ENCODE results near the gene COL1A1. TPM values are rescaled to one million over a fixed set of nuclear protein-coding genes. Genes with fewer than 3 reads are reported as not detected.
A peak's percentile ranks its signal among the peaks of the same experiment; 100 is the strongest.

COL1A1 gene
- total and polyA plus RNA-seq, 2 of the 13 experiments (the other 11 are each of a cell fraction or from before 2014, with no cell fraction given): 0.05 TPM; not detected in 1

GRCh38 chr17:50147841-50148225 is 53.6 kb downstream of the COL1A1 start (continued):
- TF ChIP-seq THRA (CRISPR knock-in tag; IDR thresholded peaks at IDR 0.05; ENCODE audit: borderline replicate concordance): peak; percentile 53; the same call in 1 of the 2 replicates
- no peak; the same call in 1 of the 2 replicates for TF ChIP-seq SMAD1 (CRISPR knock-in tag; IDR thresholded peaks at IDR 0.05; ENCODE audit: borderline replicate concordance, low read depth)
- no peak for TF ChIP-seq DNMT3B (CRISPR knock-in tag; conservative IDR thresholded peaks at IDR 0.05)
- peak; percentile 89 for TF ChIP-seq HNF4A (CRISPR knock-in tag; IDR thresholded peaks at IDR 0.05)
- no peak for TF ChIP-seq CENPX (CRISPR knock-in tag; IDR thresholded peaks at IDR 0.05)
- peak; percentile 71 for TF ChIP-seq HDAC2 (CRISPR knock-in tag; IDR thresholded peaks at IDR 0.05)
- TF ChIP-seq NCOA2 (CRISPR knock-in tag; IDR thresholded peaks at IDR 0.05): peak; percentile 29; the same call in 1 of the 2 replicates
- no peak for TF ChIP-seq PRPF4 (IDR thresholded peaks at IDR 0.05; ENCODE audit: low read depth, low read length, poor library complexity, severe bottlenecking)
- TF ChIP-seq NONO (IDR thresholded peaks at IDR 0.05): no peak
- TF ChIP-seq NONO (CRISPR knock-in tag; conservative IDR thresholded peaks at IDR 0.05): peak; percentile 56; the same call in 1 of the 2 replicates
- peak; percentile 43; the same call in 1 of the 2 replicates for TF ChIP-seq SIN3A (IDR thresholded peaks at IDR 0.05; ENCODE audit: borderline replicate concordance, low read depth, low read length)
- no peak for TF ChIP-seq GZF1 (CRISPR knock-in tag; IDR thresholded peaks at IDR 0.05)
- TF ChIP-seq LCORL (IDR thresholded peaks at IDR 0.05): peak; percentile 74; the same call in 1 of the 2 replicates
- peak; percentile 94 for TF ChIP-seq LCORL (CRISPR knock-in tag; IDR thresholded peaks at IDR 0.05)
- TF ChIP-seq ZNF619 (CRISPR knock-in tag; IDR thresholded peaks at IDR 0.05): no peak
- TF ChIP-seq ZNF556 (CRISPR knock-in tag; IDR thresholded peaks at IDR 0.05; ENCODE audit: borderline replicate concordance): no peak
- TF ChIP-seq ZNF788 (CRISPR knock-in tag; IDR thresholded peaks at IDR 0.05; ENCODE audit: borderline replicate concordance): peak; percentile 78; the same call in 1 of the 2 replicates
- peak; percentile 53 for TF ChIP-seq TEAD3 (CRISPR knock-in tag; optimal IDR thresholded peaks at IDR 0.05; ENCODE audit: borderline replicate concordance)
- TF ChIP-seq PBX2 (CRISPR knock-in tag; IDR thresholded peaks at IDR 0.05): no peak
- TF ChIP-seq ZNF672 (CRISPR knock-in tag; IDR thresholded peaks at IDR 0.05): no peak
- peak; percentile 52; the same call in 1 of the 2 replicates for TF ChIP-seq TBX3 (IDR thresholded peaks at IDR 0.05; ENCODE audit: borderline replicate concordance)
- TF ChIP-seq PHF21A (CRISPR knock-in tag; IDR thresholded peaks at IDR 0.05): peak; percentile 78
- peak; percentile 38; the same call in 1 of the 2 replicates for TF ChIP-seq KAT8 (CRISPR knock-in tag; IDR thresholded peaks at IDR 0.05)
- no peak for TF ChIP-seq DRAP1 (CRISPR knock-in tag; IDR thresholded peaks at IDR 0.05)
- no peak for TF ChIP-seq DMTF1 (CRISPR knock-in tag; IDR thresholded peaks at IDR 0.05)
- TF ChIP-seq PHF8 (CRISPR knock-in tag; IDR thresholded peaks at IDR 0.05): 0 out of 2 replicates have a peak, but pooled peaks have one; percentile 19
- TF ChIP-seq KLF16 (CRISPR knock-in tag; IDR thresholded peaks at IDR 0.05): 0 out of 4 replicates have a peak, but pooled peaks of 1 of the 2 experiments have one; percentile 17
- TF ChIP-seq ZSCAN25 (CRISPR knock-in tag; IDR thresholded peaks at IDR 0.05): peak; percentile 93
